IPS DF 6.9 (cell line): Measurements from ENCODE around the gene PRRC2B.

Experiments
- DNase-seq: peaks from one replicate; pipeline ENCODE4 v3.0.0-alpha.2; 2013; ENCODE audit warnings: low read depth, low spot score
- H3K27ac ChIP-seq: one replicate; pipeline ENCODE4 v1.5.1; 2013; ENCODE audit warnings: low read length, control low read depth
- H3K27me3 ChIP-seq: 2 replicates; pipeline ENCODE4 v1.6.1; 2013; ENCODE audit warnings: mild to moderate bottlenecking, low read length; ENCODE audit not compliant: control insufficient read depth, insufficient read depth
- H3K36me3 ChIP-seq: 2 replicates; pipeline ENCODE4 v1.6.1; 2013; ENCODE audit warnings: low read length; ENCODE audit not compliant: control insufficient read depth, insufficient read depth
- H3K4me1 ChIP-seq: 2 replicates; pipeline ENCODE4 v1.6.1; 2013; ENCODE audit warnings: low read length; ENCODE audit not compliant: control insufficient read depth, insufficient read depth
- H3K4me3 ChIP-seq: 2 replicates; pipeline ENCODE4 v1.5.1; 2013; ENCODE audit warnings: mild to moderate bottlenecking, low read length
- H3K9me3 ChIP-seq: 2 replicates; pipeline ENCODE4 v1.6.1; 2013; ENCODE audit warnings: low read length, inconsistent platforms; ENCODE audit not compliant: control insufficient read depth, insufficient read depth
- WGBS: extraction: QIAGEN DNeasy Blood & Tissue Kit; methylation state at CpG from one replicate; pipeline ENCODE4 v1.1.7; 2013; ENCODE audit warnings: mixed read lengths, missing lambda C conversion rate; ENCODE audit not compliant: insufficient read length, insufficient coverage; 5-methylcytosine and 5-hydroxymethylcytosine counted together

PRRC2B gene

DNA sequence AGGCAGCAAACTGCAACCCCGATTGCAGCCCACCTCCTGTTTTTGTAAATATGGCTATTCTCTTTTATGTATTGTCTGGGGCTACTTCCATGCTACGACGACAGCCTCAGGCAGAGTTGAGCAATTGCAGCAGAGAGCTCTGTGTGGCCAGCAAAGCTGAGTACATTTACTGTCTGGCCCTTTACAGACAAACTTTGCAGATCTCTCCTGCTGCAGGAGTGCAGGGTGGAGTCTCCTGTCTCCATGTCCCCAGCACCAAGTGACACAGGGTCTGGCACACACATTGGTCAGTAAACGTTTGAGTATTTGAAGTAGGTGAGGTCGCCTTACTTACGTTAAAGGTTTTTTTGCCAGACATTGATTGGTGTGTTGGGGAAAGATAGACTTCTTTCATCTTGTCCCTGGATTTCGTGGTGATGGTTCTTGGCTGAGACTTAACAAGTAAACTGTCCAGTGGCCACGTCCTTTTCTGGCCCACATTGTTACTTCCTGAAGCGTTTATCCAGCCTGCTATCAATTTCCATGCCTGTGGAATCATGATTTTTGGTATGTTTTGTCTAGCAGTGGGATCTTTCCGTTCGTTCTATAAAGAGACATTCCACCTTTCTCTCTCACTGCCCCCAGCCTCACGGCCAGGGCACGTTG is 27.2 kb downstream of the PRRC2B start:
- peaks cover 22% of the 10 kb centered on the region for H3K4me1 ChIP-seq
- H3K27ac ChIP-seq: no peak overlapping the region
- no peaks in the 10 kb centered on the region for H3K27me3 ChIP-seq
- H3K4me3 ChIP-seq: no peak overlapping the region
- no CpG with 5 or more reads among the region's 13 CpGs for WGBS
- DNase-seq: no peak
- no peaks in the 10 kb centered on the region for H3K9me3 ChIP-seq
- 0 out of 2 replicates have a peak, but pooled peaks cover 5% of the 10 kb centered on the region for H3K36me3 ChIP-seq

DNA sequence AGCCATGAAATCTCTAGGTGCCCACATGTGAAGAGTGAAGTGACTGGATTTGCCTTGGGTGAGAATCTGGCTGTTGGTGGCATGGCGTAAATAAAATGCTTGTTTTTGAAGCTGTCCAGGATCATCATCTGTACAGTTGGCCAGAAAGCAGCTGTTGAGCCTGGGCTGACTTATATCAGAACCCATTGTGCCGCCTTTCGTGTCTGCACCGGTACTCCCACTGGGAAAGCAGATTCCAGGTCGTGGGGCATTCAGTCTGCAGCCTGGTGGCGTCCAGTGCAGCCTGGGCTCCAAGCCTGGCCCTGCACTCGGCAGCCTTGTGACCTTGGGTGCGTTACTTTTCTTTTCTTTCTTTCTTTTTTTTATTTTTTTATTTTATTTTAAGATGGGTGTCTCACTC is 27.8 kb downstream of the PRRC2B start:
- Histone ChIP-seq H3K36me3 (0 out of 2 replicates have a peak, but pooled peaks cover 5% of the 10 kb centered on the region), H3K4me3 (no peak overlapping the region), H3K9me3 (no peaks in the 10 kb centered on the region), H3K27ac (no peak overlapping the region), H3K27me3 (no peaks in the 10 kb centered on the region), H3K4me1 (peaks cover 22% of the 10 kb centered on the region)
- WGBS: no CpG with 5 or more reads among the region's 8 CpGs
- DNase-seq: no peak

DNA sequence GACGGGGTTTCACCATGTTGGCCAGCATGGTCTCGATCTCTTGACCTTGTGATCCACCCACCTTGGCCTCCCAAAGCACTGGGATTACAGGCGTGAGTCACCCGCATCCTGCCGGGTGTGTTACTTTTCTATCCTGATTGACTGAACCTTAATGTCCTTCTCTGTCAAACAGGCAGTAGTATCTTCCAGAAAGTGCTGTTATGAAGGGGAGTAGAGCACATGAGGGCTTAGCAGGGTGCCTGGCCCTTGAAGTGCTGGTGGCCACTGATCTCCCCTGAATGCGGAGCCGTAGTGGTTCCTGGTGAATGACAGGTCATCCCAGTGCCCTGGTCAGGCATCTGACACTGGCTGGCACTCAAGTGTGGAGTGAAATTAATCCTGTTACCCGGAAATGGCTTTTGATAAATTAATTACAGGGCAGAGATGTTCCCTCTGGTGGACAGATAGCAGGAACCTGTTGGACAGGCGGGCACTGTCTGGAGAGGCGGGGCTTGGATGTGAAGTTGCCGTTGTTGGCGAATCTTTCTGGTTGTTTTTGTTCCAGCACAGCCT is 28.4 kb downstream of the PRRC2B start:
- no peaks in the 10 kb centered on the region for H3K27me3 ChIP-seq
- H3K27ac ChIP-seq: no peak overlapping the region
- no peak overlapping the region for H3K4me3 ChIP-seq
- no peaks in the 10 kb centered on the region for H3K9me3 ChIP-seq
- DNase-seq: no peak
- H3K4me1 ChIP-seq: peaks cover 20% of the 10 kb centered on the region
- WGBS: no CpG with 5 or more reads among the region's 12 CpGs
- H3K36me3 ChIP-seq: 0 out of 2 replicates have a peak, but pooled peaks cover 5% of the 10 kb centered on the region

DNA sequence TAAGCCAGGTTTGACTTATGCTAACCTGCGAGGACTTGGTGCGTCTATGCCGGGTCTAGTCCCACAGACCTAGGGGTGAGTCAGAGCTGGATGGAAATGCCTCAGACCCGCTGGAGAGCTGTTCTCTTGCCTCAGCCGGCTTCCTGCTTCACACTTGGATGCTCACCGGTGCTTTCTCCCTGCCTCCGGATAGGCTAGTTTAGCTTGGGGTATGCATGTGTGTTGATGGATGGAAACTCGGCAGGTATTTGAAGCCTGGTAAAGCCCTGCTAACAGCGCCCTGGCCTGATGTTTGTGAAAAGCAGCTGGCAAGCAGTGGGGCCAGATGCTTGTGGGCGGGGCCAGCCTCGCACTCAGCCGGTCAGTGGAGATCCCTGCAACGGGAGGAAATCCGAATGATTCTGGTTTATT is 29.3 kb downstream of the PRRC2B start:
- DNase-seq: no peak
- Histone ChIP-seq H3K9me3 (no peaks in the 10 kb centered on the region), H3K27ac (no peak overlapping the region), H3K4me1 (peaks cover 18% of the 10 kb centered on the region), H3K4me3 (no peak overlapping the region), H3K27me3 (no peaks in the 10 kb centered on the region), H3K36me3 (no peaks in the 10 kb centered on the region)
- WGBS: no CpG with 5 or more reads among the region's 14 CpGs

DNA sequence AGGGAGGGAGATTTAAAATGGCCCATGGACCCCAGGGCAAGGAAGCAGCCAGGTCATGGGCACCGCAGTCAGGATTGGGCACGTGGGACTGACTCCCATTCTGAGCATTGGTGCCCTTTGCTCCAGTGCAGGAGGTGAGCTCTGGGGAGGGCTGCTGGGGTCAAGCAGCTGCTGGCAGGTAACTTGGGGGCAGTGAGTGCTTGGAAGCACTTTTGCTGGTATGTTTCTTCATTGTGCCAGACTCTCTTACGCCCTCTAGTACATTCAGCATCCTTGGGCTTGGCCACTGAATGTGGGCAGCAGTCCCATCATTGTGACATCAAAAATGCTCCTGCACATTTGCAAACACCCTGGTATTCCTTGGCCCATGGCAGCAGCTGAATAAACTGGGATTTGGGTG is 32.7 kb downstream of the PRRC2B start:
- Histone ChIP-seq H3K36me3 (no peaks in the 10 kb centered on the region), H3K27me3 (no peaks in the 10 kb centered on the region), H3K4me3 (no peak overlapping the region), H3K9me3 (no peaks in the 10 kb centered on the region), H3K4me1 (peaks cover 4% of the 10 kb centered on the region; the same call in 1 of the 2 replicates), H3K27ac (no peak overlapping the region)
- DNase-seq: no peak
- no CpG with 5 or more reads among the region's 3 CpGs for WGBS

DNA sequence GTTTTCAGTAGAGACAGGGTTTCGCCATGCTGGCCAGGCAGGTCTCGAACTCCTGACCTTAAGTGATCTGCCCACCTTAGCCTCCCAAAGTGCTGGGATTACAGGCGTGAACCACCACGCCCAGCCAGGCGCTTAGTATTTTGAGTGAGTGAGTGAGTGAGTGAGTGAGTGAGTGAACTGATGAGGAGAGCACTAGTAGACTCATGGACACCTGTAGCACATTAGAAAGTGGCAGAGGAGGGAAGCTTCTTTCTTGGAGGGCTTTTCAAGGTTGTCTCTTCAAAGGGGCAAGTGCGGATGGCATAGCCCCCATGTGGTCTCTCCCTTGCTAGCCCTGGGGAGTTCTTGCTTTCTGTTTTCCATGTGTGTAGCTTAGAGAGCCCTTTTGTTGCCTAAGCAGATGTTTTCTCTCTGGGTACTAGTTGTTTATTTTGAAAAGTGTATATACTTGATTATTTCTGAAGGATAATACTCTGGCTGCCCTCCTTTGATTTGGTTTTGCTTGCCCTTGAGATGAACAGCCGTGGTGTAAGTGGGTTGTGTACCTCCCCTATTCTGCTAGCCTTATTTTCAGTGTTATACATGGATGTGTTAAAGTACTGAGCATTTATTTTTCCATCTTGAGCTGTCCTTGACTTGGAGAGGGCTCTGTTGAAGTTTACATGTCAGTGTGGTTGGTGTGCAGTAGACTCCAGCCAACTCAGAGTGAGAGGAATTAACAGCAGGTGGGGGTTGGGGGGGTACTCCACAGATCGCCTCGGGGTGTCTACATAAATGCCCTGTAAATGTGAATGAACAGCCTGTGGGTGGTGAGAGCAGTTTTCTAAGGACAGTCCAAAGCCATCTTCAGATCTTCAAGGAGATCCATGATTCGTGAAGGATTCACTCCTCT is 35.5 kb downstream of the PRRC2B start:
- no CpG with 5 or more reads among the region's 10 CpGs for WGBS
- no peak for DNase-seq
- Histone ChIP-seq H3K27ac (no peak overlapping the region), H3K27me3 (no peaks in the 10 kb centered on the region), H3K9me3 (no peaks in the 10 kb centered on the region), H3K36me3 (peaks cover 14% of the 10 kb centered on the region), H3K4me1 (peaks cover 2% of the 10 kb centered on the region), H3K4me3 (no peak overlapping the region)

DNA sequence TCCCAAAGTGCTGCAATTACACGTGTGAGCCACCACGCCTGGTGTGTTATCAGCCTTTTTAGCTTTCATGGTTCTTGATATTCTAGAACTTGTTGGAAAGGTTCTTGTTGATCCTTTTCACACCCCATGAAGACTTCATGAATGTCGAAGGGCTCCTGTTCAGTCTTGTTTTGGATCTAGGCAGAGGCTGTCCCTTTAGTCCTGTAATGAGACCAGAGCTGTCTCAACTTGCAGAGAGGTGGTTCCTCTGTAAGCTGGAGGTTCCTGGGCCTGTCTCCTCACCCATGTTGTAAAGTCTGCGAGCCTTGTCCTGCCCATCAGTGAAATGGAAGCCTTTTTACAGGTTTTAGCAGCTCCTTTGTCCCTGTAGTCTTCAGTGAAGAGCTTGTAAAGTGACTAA is 38.2 kb downstream of the PRRC2B start:
- H3K27ac ChIP-seq: no peak overlapping the region
- no peaks in the 10 kb centered on the region for H3K9me3 ChIP-seq
- no peaks in the 10 kb centered on the region for H3K27me3 ChIP-seq
- peaks cover 16% of the 10 kb centered on the region for H3K36me3 ChIP-seq
- no CpG with 5 or more reads among the region's 4 CpGs for WGBS
- H3K4me3 ChIP-seq: no peak overlapping the region
- no peak for DNase-seq
- H3K4me1 ChIP-seq: peaks cover 5% of the 10 kb centered on the region

DNA sequence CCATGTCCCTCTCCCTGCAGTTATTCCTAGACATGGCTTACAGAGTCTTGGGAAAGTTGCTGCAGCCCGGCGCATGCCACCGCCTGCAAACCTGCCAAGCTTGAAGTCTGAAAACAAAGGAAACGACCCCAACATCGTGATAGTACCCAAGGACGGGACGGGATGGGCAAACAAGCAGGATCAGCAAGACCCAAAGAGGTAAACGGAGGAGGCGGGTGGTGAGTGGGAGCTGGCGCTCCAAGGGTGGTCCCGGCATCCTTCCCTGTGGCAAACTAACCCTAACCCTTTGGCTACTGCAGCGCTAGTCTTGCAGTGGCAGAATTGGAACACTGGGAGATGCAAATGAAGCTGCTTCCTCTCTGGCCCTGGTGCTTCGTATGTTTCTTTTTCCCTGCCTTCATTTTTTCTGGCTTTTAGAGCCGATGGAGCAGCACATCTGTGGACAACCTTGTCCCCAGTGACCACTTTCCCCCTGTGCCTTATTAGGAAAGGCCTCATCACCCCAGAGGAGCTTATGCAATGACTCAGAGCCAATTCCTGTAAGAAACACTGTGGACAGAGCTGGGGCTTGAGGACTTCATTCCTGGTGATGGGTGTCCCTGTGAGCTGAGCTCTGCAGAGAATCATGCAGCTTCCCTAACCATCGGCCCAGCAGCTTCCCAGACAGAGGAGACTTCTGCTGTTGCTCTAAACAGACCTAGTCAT is 38.9 kb downstream of the PRRC2B start:
- H3K36me3 ChIP-seq: peaks cover 17% of the 10 kb centered on the region
- H3K9me3 ChIP-seq: no peaks in the 10 kb centered on the region
- no CpG with 5 or more reads among the region's 15 CpGs for WGBS
- DNase-seq: no peak
- H3K27me3 ChIP-seq: no peaks in the 10 kb centered on the region
- H3K4me1 ChIP-seq: peaks cover 5% of the 10 kb centered on the region
- H3K4me3 ChIP-seq: no peak overlapping the region
- H3K27ac ChIP-seq: no peak overlapping the region

DNA sequence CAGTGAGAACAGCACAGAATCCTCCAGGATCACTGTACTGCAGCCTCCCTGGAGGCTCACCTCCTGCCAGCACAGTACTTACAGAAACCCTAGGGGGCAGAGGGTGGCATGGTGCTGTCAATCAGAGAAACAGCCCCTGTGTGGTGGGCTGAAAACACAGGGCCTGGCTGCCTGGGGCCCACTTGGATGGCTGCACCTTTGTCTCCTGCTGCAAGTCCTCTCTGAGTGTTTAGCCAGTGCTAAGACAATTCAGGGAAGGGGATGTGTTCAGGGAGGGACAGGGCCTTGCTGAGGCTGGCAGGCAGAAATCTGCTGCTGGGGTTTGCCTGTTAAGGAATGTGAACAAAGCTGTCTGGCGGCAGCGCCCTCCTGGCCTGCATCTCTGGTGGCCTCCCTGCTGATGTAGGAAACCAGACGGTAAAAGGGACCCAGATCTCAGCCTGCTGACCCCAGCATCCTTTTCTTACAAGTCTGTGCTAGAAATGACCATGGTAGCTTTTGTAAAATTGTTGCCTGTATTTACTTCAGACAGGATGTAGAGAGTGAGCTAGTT is 39.5 kb downstream of the PRRC2B start:
- Histone ChIP-seq H3K4me3 (no peak overlapping the region), H3K9me3 (no peaks in the 10 kb centered on the region), H3K27me3 (no peaks in the 10 kb centered on the region), H3K4me1 (peaks cover 11% of the 10 kb centered on the region), H3K36me3 (peaks cover 23% of the 10 kb centered on the region), H3K27ac (no peak overlapping the region)
- DNase-seq: no peak
- WGBS: no CpG with 5 or more reads among the region's 3 CpGs

DNA sequence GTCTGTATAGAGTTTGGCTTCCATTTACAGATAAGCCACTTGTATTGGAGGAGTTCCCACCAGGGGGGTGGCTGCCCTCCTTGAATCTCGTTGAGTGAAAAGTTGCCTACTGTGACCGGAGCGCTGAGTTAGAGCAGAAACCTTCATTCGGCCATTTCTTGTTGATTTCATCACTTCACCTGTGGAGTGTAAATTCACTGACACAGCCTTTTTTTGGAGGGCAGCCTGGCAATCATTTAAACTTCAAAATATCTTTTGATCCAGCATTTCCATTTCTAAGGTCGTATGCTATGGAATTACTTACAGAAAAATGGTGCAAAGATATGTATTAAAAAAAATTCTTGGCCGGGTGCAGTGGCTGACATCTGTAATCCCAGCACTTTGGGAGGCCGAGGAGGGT is 40.8 kb downstream of the PRRC2B start:
- peaks cover 13% of the 10 kb centered on the region for H3K4me1 ChIP-seq

More for the DNA sequence above, 40.8 kb downstream of the PRRC2B start:
- Histone ChIP-seq H3K36me3 (peaks cover 35% of the 10 kb centered on the region), H3K27me3 (no peaks in the 10 kb centered on the region), H3K9me3 (no peaks in the 10 kb centered on the region), H3K4me3 (no peak overlapping the region), H3K27ac (no peak overlapping the region)
- no peak for DNase-seq
- WGBS: no CpG with 5 or more reads among the region's 7 CpGs
